HL-60/S4 treated with phorbol 12-myristate 13-acetate at 8.2 ng/mL for 4 days and 3 days (cell line): Measurements from ENCODE around the gene WASF2.

Source experiments
- in situ Hi-C: fragments of 300-500 bp; cut with MboI; formaldehyde crosslinking; loops from 2 replicates; pipeline ENCODE4 v1.15.0; 2022; ENCODE audit warnings: low sequenced_read_pairs

Gene WASF2

DNA sequence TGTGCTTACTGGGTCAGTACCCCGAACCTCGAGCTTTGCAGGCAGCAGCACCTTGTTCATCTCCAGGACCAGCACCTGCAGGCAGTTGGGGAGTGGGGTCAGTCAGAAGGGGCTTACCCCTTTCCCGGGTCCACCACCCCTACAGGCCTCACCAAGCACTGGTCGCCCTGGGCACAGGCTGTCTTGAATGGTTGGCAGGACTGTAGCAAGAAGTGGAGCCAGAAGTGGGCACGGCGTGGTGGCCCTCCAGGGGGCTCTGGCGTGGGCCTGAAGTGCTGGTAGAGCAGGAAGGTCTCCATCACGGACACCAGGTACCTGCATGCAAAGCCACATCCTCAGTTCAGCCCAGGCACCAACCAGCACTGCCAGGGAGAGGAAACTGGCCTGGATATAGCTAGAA is 128.4 kb downstream of the WASF2 start:
- in situ Hi-C loops, result no loop called here

DNA sequence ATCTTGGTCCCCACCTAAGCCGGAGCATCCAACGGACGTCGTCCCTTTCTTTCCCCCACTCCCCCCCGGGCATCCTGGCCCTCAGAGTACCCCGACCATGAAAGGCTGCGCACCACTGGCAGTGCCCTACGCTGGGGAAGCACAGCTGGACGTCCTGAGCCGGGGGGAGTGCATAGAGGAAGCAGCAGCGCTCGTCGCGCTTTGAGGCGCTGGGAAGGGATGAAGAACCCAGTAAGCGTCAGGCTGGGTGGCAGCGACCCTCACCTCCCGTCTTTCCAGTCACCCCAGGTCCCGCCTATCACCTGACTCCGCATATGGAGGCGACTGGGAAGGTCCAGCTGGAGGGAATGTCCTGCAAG is 128.9 kb downstream of the WASF2 start:
- in situ Hi-C loops, result no loop called here

DNA sequence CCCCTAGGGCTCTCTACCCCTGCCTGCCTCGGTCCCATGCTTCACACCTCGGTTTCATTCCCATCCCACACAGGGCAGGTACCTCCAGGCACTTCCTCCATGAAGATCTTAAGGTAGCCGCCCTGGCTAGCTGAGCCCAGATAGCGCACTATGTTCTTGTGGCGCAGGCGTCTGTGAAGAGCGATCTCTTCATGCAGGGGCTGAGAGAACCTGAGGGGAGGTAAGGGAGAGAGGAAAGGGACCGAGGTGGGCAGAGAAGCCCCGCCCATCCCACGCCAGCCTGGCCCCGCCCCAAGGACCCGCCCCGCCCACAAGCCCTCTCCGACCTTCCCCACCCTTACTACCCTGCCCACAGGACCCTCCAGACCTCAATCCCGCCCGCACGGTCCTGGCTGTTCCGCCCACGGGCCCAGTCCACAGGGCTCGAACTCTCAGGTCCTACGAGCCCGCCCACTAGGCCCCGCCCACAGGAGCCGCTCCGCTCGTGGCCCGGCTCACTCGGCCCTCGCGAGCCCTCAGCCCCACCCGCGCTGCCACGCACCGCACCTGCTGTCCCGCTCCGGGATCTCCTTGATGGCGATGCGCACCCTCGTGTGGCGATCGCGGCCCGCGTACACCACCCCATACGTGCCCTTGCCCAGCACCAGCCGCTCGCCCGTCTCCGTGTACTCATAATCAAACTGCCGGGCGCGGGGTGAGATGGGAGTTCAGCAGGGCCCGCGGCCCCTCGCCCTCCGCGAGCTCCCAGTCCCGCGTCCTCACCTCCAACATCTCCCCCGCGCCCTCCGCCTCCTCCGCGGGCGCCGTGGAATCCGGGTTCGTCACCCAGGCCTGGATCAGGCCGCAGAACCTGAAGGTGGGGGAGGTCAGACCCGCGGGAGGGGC is 129.6 kb downstream of the WASF2 start:
- in situ Hi-C loops, result no loop called here

DNA sequence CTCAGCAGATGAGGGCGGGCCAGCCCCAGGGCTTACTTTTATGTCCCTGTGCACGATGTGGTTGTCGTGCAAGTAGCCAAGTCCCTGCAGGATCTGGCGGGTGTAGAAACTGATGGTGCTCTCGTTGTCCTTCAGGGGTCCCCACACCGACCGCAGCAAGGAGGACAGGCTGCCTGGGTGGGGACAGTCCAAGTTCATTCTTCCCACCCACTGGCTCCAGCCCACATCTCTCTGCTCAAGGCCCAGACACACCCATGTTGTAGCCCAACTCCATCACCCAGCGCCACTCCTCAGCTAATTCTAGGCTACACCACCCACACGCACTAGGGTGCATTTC is 130.2 kb downstream of the WASF2 start:
- in situ Hi-C loops, result no loop called here

DNA sequence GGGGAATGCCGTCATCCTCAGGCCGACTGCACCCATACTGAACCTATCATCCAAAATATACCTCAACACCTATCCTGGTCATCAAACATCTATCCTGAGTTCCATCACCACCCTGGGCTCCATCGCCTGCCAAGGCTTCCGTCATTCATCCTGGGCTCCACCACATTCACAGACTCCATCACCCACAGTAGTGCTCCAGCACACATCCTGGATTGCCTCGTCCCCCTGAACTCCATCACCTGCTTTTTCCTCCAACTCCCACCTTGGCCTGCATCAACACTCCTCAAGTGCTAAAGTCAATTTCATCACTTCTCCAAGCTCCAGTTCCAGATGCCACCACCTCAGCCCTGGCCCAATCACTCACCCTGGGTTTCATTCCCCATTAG is 131.0 kb downstream of the WASF2 start:
- in situ Hi-C loops, result no loop called here

DNA sequence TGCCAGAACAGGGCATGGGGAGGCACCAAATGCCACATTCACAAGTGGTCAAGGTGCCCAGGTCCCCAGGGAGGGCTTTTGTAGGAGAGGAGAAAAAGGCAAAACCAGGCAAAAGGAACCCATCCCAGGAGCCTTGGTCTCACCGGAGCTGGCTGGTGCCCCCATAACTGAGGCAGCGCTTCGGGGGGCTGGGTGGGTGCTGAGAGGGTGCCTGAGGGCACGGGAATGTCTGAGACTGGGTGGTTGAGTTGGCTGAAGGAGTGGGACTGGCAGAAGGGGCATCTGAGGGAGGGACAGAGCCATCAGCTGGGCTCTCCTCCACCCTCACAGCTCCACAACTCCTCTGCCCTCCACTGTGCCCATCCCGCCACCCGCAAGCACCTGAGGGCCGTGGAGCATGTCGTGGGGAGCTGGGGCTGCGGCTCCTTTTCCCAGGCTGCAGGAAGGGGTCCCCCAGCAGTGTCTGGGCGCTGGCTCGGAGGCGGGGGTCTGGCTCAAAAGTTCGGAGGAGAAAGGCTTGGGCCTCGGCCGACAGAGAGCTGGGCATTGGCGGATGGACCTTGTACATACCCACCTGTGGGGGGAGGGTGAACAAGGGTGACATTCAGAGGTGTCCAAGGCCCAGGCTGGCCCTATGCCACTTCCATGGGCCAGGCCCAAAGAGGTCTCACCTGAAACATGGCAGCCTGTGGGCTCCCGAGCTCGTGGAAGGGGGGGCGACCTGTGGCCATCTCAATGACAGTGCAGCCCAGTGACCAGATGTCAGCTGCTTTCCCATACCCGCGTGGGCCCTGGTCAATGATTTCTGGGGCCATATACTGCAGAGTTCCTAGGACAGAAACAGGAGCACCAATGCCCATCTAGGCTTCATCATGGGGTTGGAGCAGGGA is 131.7 kb downstream of the WASF2 start:
- in situ Hi-C loops, result no loop called here

DNA sequence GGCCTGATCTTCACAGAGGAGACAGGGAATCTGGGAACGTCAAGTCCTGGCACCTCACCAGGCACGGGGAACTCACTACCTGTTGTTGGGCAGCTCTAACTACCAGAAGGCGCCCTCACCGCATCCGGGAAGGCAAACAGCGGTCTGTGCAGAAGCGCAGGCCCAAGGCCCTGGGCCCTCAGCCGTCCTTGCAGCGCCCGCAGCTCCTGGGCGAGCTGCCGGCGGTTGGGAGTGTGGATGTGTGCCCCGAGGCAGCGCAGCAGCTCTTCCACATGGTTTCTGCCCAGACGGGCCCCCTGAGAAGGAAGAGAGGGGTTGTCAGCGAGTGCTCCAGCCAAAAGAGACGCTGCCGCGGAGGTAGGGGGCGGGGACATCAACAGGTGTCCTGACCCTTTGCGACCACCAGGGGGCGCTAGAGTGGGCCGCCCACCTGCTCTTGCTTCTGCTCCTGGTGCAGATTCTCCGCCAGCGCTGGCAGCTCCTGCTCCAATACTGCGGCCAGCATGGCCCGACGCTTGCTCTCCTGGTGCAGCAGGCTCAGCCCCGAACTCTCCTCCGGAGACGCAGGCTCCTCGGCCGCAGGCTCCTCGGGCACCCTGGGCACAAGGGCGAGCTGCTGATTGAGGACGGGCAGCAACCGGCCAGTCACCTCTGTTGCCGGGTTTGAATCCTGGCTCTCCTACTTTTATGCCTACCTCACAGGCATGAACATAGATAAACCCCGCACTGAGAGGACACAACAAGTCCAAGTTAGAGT is 132.5 kb downstream of the WASF2 start:
- in situ Hi-C loops, result no loop called here

DNA sequence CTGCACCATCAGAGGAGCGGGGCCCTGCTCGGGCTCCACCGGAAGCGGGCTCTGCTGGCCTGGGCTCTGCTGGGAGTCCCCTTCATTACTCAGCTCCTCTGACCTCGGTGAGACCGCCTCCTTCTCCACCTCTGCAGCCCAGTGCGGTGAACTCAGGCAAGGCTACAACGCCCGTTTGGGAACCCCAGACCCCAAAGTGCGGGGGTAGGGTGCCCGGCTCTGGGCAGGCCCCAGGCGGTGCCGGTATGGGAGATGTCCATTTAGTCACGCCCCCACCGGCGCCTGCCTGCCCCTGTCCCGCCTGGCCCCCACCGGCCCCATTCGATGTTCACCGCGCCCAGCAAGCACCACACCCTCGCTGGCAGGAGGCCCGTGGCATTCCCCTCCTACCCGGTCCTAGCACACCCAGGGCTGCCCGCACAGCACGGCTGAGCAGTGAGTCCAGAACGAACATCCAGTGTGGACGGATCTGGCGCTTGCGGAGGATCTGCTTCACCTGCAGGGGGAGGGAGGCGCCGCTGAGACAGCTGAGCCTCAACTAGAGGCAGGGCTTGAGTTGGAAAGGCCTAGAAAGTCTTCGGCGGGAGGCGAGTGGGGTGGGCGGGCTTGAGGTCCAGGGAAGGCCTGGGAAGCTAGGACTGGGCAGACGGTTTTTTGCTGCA is 133.2 kb downstream of the WASF2 start:
- in situ Hi-C loops, result no loop called here

DNA sequence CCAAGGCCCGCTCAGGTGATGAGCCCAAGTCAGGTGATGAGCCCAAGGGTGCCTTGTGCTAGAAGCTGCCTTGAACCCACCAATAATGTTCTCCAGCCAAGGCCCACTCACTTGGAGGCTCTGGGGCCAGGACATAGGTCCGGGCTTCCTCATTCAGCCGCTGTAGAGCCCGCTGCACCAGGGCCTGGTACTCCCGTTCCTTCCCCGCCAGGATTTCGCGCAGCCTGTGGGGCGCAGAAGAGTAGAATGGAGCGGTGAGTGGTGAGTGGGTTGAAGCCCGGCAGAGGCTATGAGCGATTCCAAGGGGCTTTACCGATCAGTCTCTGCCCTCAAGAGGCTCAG is 133.7 kb downstream of the WASF2 start:
- in situ Hi-C loops, result no loop called here

DNA sequence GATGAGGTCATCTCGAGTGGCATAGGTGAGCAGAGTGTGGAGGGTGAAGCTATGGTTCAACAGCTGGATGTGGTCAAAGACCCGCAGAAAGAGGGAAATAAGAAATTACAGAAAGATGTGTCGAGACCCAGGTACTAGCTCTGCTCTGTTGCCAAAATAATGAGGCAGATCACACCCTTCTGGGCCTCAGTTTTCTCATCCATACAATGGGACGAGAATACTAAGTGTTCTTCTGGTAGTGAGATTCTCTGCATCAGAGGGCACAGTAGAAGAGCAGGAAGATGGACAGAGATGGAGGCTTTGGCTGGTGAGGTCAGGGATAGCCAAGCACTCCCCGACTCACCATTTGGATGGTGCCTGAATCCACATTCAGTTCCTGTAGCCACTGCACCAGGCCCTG is 134.3 kb downstream of the WASF2 start:
- in situ Hi-C loops, result no loop called here
